WERI-Rb-1 (cell line): ENCODE measurements around the gene APOF.
"Not testable (repeated sequence)": the region's sequence is repeated elsewhere in the genome, so short reads cannot be mapped to it uniquely, and the experiment has no call there.

Experiments used
- DNase-seq: peaks from one replicate; pipeline ENCODE4 v3.0.0-alpha.2; 2020
- H3K27ac ChIP-seq: fragments of 250-450 bp; sonication (Bioruptor Pico); 2 replicates; pipeline ENCODE4 v1.5.1; 2020; ENCODE audit warnings: mild to moderate bottlenecking, moderate library complexity
- H3K27me3 ChIP-seq: fragments of 250-450 bp; sonication (Bioruptor Pico); 2 replicates; pipeline ENCODE4 v1.5.1; 2021; ENCODE audit warnings: mild to moderate bottlenecking, low read depth, moderate library complexity; ENCODE audit not compliant: insufficient read depth, severe bottlenecking
- H3K36me3 ChIP-seq: fragments of 250-450 bp; sonication (Bioruptor Pico); 2 replicates; pipeline ENCODE4 v1.5.1; 2020; ENCODE audit warnings: mild to moderate bottlenecking, moderate library complexity
- H3K4me3 ChIP-seq: 2 replicates; pipeline ENCODE4 v1.5.1; 2011; ENCODE audit warnings: low read depth, mild to moderate bottlenecking, control low read depth, low read length
- H3K9me3 ChIP-seq: fragments of 250-450 bp; sonication (Bioruptor Pico); 2 replicates; pipeline ENCODE4 v1.5.1; 2021; ENCODE audit warnings: mild to moderate bottlenecking, moderate library complexity; ENCODE audit not compliant: severe bottlenecking
- TF ChIP-seq, protein P1 (sequence below): IDR thresholded peaks from 2 replicates; pipeline ENCODE4 v1.5.1; 2011; ENCODE audit warnings: low read depth, mild to moderate bottlenecking, control low read depth, inconsistent platforms, low read length

Gene APOF

DNA sequence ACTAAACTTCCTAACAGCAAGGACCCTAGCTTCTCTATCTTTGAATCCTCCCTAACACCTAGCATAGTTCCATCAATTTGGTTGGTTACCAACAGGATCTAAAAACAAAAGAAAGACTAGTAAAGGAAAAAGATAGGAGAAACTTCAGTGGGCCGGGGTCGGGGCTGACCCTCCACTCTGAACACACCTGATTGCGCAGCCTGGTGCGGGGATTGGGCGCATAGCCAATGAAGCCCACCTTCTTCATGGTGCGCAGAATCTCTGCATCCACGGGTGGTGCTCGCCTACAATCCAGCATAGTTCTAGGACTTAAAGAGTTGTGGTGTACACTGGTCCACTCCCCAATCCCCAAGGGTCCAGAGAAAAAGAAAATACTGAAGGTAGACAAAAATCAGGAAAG, 36.5 kb downstream of the APOF start:
- peaks cover 51% of the 10 kb centered on the region for H3K36me3 ChIP-seq

DNA sequence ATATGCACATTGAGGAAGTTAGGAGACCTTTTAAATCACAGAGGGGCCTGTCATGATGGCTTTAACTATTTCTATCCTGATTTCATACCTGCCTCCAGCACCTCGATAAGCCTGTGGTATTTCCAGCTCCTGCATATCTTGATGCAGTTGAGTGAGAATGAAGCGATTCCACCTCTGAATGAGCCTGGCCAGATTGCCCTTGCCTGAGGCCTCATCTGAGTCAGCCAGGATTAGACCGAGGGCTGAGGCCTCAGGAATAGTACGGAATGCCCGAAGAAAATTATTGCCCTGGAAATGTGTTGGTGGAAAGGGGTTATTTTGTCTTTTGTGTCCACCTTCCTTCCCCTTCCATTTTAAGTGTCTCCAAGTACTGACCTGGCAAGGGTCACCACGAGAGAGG, 38.5 kb downstream of the APOF start:
- Histone ChIP-seq H3K27me3 (no peaks in the 10 kb centered on the region), H3K36me3 (peaks cover 62% of the 10 kb centered on the region), H3K27ac (no peak overlapping the region), H3K9me3 (no peaks in the 10 kb centered on the region), H3K4me3 (no peak overlapping the region)
- TF ChIP-seq, protein P1, sequence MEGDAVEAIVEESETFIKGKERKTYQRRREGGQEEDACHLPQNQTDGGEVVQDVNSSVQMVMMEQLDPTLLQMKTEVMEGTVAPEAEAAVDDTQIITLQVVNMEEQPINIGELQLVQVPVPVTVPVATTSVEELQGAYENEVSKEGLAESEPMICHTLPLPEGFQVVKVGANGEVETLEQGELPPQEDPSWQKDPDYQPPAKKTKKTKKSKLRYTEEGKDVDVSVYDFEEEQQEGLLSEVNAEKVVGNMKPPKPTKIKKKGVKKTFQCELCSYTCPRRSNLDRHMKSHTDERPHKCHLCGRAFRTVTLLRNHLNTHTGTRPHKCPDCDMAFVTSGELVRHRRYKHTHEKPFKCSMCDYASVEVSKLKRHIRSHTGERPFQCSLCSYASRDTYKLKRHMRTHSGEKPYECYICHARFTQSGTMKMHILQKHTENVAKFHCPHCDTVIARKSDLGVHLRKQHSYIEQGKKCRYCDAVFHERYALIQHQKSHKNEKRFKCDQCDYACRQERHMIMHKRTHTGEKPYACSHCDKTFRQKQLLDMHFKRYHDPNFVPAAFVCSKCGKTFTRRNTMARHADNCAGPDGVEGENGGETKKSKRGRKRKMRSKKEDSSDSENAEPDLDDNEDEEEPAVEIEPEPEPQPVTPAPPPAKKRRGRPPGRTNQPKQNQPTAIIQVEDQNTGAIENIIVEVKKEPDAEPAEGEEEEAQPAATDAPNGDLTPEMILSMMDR, result no peak
- no peak for DNase-seq

More for the DNA sequence above, 36.5 kb downstream of the APOF start:
- Histone ChIP-seq H3K27ac (no peak overlapping the region), H3K9me3 (no peaks in the 10 kb centered on the region), H3K4me3 (no peak overlapping the region), H3K27me3 (no peaks in the 10 kb centered on the region)
- TF ChIP-seq, protein P1, result no peak
- no peak for DNase-seq

DNA sequence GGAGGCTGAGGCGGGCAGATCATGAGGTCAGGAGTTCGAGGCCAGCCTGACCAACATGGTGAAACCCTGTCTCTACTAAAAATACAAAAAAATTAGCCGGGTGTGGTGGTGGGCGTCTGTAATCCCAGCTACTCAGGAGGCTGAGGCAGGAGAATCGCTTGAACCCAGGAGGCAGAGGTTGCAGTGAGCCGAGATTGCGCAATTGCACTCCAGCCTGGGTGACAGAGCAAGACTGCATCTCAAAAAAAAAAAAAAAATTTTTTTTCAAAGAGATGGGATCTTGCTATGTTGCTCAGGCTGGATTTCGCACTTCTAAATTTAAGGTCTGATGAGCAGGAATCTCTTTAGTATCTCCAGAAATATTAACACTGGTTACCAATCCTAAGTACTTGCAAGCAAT, 41.0 kb downstream of the APOF start:
- not testable (repeated sequence) for DNase-seq, H3K9me3 ChIP-seq, H3K4me3 ChIP-seq, H3K27ac ChIP-seq, H3K27me3 ChIP-seq
- peaks cover 61% of the 10 kb centered on the region for H3K36me3 ChIP-seq

DNA sequence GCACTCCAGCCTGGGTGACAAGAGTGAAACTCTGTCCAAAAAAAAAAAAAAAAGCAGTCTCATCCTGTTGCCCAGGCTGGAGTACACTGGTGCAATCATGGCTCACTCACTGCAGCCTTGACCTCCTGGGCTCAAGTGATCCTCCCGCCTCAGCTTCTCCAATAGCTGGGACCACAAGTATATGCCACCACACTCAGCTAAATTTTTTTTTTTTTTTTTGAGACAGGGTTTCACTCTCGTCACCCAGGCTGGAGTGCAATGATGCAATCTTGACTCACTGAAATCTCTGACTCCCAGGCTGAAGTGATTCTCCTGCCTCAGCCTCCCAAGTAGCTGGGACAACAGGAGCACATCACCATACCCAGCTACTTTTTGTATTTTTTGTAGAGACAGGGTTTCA, 41.6 kb downstream of the APOF start:
- no peak for DNase-seq
- no peak overlapping the region for H3K27ac ChIP-seq
- no peaks in the 10 kb centered on the region for H3K9me3 ChIP-seq
- H3K4me3 ChIP-seq, result no peak overlapping the region
- H3K36me3 ChIP-seq, result peaks cover 56% of the 10 kb centered on the region
- H3K27me3 ChIP-seq, result no peaks in the 10 kb centered on the region
- TF ChIP-seq, protein P1, result no peak

DNA sequence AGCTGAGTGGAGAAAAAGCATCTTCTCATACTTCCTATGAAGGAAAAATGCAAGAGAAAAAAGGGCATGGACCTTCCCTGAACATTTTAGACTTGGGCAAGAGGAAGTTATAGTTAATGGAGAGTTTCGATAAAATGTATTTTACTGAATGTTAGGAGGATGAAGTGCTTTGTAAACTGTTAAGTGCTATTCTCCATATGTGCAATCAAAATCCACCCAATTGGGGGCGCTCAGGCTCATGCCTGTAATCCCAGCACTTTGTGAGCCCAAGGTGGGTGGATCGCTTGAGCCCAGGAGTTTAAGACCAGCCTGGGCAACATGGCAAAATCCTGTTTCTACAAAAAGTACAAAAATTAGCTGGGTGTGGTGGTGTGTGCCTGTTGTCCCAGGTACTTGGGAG, 45.0 kb downstream of the APOF start:
- TF ChIP-seq, protein P1, result peak; percentile 13; the same call in 1 of the 2 replicates
- Histone ChIP-seq H3K27ac (no peak overlapping the region), H3K36me3 (peaks cover 43% of the 10 kb centered on the region), H3K9me3 (no peaks in the 10 kb centered on the region), H3K4me3 (no peak overlapping the region), H3K27me3 (no peaks in the 10 kb centered on the region)
- peak; percentile 19 for DNase-seq

DNA sequence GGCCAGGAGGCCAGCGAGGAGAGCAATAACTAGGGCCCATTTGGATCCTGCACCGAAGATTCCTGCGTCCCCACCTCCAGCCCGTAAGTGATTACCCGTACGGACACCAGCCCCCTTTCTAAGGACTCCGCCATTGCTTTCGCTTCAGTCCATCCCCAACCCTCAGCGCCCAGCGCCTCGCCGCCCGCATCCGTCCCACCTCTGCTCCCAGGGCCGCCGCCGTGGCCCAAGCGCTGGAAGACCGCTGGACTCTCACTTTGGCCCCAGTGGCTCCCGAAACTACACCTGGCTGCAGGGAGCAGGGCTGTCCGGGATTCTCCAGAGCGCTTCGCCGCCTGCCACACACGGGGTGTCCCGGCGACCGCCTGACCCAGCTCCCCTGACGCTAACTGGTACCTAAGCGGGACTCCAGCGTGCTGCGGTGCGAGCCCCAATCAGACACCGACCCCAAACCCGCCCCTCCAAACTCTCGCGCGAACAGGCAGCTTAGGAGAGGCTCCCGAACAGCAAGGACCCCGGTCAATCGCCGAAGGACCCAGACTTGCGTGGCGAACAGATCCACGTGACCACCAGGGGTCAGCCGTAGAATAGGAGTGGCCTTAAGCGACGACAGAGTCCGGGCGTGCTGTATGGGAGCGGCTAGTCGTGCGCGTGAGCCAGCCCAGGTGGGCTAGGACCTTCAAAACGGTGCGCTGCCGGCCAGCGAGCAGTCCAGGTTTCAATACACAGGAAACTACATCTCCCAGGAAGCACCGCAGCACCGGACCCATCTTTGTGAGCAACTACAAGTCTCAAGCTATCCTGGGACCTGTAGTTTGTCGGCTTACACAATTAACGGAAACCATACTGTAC, 46.8 kb downstream of the APOF start, which contains the start of gene CNPY2:
Gene CNPY2 (minus strand): TSS at position 367 of the 852 bp plus-strand sequence. CDS start 771 bp downstream, outside the sequence.
- peaks cover 45% of the 10 kb centered on the region for H3K36me3 ChIP-seq
- H3K4me3 ChIP-seq, result peak within 1 kb of the TSS; percentile 89
- TF ChIP-seq, protein P1, result peak; percentile 41; the same call in 1 of the 2 replicates
- DNase-seq, result peak; percentile 99
- peak within 1 kb of the TSS; percentile 79 for H3K27ac ChIP-seq
- H3K27me3 ChIP-seq, result no peaks in the 10 kb centered on the region
- no peaks in the 10 kb centered on the region for H3K9me3 ChIP-seq
